Tibial nerve (tissue), 3 donors: ENCODE data around the gene COL11A2.

ENCODE experiments used
- POLR2A ChIP-seq, 2 donors: fragments of 450-650 bp; IDR thresholded peaks; one replicate each; pipeline ENCODE4 v1.6.1; 2017; ENCODE audit warnings: antibody characterized with exemption in 2 of 2, mild to moderate bottlenecking in 2 of 2, moderate library complexity in 2 of 2
- TF ChIP-seq, protein P1 (sequence below), 5 experiments: fragments of 200-600 bp in 3 of 5; fragments of 450-650 bp in 2 of 5; sonication (generic) in 3 of 5; IDR thresholded peaks; one replicate each; pipeline ENCODE4 v1.5.1; 2016 to 2019; ENCODE audit warnings: antibody characterized with exemption in 5 of 5, mild to moderate bottlenecking in 3 of 5, moderate library complexity in 2 of 5

DNA sequence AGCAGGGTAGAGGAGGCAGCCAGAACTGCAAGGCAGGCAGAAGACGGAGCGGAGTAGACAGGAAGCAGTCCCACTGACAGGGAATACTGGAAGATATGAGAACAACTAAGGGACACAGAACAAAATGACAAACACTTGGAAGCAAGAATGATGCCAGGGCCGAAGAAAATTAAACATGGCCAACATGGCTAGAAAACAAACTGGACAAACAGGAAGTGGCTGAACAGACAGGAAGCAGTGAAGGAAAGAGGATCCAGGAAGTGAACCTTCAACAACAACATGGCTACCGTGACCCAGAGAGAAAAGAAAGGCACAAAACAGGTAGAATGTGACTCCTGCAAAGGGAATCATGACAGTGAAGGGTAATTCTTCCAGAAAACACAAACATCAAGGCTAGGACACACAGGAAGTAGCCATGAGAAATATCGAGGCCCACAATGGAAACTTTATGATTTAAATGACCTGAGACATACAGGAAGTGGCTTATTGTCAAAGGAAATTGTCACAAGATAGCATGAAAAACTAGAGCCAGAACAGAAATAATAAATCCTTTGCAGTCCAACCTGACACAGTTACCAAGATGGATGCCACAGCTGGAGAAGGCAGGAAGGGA, 9.1 kb downstream of the COL11A2 start:
- TF ChIP-seq, protein P1, sequence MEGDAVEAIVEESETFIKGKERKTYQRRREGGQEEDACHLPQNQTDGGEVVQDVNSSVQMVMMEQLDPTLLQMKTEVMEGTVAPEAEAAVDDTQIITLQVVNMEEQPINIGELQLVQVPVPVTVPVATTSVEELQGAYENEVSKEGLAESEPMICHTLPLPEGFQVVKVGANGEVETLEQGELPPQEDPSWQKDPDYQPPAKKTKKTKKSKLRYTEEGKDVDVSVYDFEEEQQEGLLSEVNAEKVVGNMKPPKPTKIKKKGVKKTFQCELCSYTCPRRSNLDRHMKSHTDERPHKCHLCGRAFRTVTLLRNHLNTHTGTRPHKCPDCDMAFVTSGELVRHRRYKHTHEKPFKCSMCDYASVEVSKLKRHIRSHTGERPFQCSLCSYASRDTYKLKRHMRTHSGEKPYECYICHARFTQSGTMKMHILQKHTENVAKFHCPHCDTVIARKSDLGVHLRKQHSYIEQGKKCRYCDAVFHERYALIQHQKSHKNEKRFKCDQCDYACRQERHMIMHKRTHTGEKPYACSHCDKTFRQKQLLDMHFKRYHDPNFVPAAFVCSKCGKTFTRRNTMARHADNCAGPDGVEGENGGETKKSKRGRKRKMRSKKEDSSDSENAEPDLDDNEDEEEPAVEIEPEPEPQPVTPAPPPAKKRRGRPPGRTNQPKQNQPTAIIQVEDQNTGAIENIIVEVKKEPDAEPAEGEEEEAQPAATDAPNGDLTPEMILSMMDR (IDR thresholded peaks at IDR 0.05), result no peak
- no peak for TF ChIP-seq POLR2A (IDR thresholded peaks at IDR 0.05)
